A673 (cell line): Measurements from ENCODE around the gene EDAR. TPM values are rescaled to one million over a fixed set of nuclear protein-coding genes. Genes with fewer than 3 reads are reported as not detected.

Experiments
- BruUV-seq: library from RNA; stranded (reverse); fragments of 400-500 nt; replicated peaks from 2 replicates; lab custom pipeline; 2021; lab: Mats Ljungman, UMichigan
- CTCF ChIA-PET: fragments of 300-600 bp; sonication (Branson Sonifier 250); formaldehyde crosslinking; loops from one replicate; lab custom pipeline; 2022; ENCODE audit warnings: antibody characterized with exemption; lab: Charles Lee
- POLR2A ChIA-PET: fragments of 300-600 bp; sonication (Branson Sonifier 250); formaldehyde crosslinking; loops from one replicate; lab custom pipeline; 2022; ENCODE audit warnings: antibody characterized with exemption; ENCODE audit not compliant: low non-redundant PET; lab: Charles Lee
- DNase-seq: peaks from one replicate; pipeline ENCODE4 v3.0.0-alpha.2; 2015; ENCODE audit warnings: low spot score
- H3K27ac ChIP-seq: fragments of 200-600 bp; sonication (generic); 2 replicates; pipeline ENCODE4 v1.5.1; 2016; ENCODE audit warnings: mixed run types, low read depth, mild to moderate bottlenecking, mixed read lengths, antibody characterized with exemption, low read length; ENCODE audit not compliant: poor library complexity, severe bottlenecking
- H3K27me3 ChIP-seq: fragments of 200-600 bp; sonication (generic); replicated peaks from 2 replicates; pipeline ENCODE4 v1.6.1; 2017; ENCODE audit warnings: mixed run types, low read depth, mild to moderate bottlenecking, mixed read lengths, antibody characterized with exemption, low read length; ENCODE audit not compliant: insufficient read depth, poor library complexity
- H3K36me3 ChIP-seq: fragments of 200-600 bp; sonication (generic); 2 replicates; pipeline ENCODE4 v1.6.1; 2016; ENCODE audit warnings: mixed run types, mild to moderate bottlenecking, mixed read lengths, antibody characterized with exemption, low read length; ENCODE audit not compliant: insufficient read depth, poor library complexity, severe bottlenecking
- H3K4me1 ChIP-seq: fragments of 200-600 bp; sonication (generic); 2 replicates; pipeline ENCODE4 v1.6.1; 2017; ENCODE audit warnings: mixed run types, mild to moderate bottlenecking, mixed read lengths, antibody characterized with exemption, low read length; ENCODE audit not compliant: insufficient read depth, poor library complexity, severe bottlenecking
- H3K4me3 ChIP-seq: fragments of 200-600 bp; sonication (generic); 2 replicates; pipeline ENCODE4 v1.5.1; 2016; ENCODE audit warnings: low read depth, mixed run types, mild to moderate bottlenecking, mixed read lengths, low read length; ENCODE audit not compliant: poor library complexity, severe bottlenecking
- H3K9me3 ChIP-seq: fragments of 200-600 bp; sonication (generic); 2 replicates; pipeline ENCODE4 v1.6.1; 2016; ENCODE audit warnings: mixed run types, low read depth, mild to moderate bottlenecking, mixed read lengths, antibody characterized with exemption, low read length; ENCODE audit not compliant: poor library complexity, severe bottlenecking
- EZH2 ChIP-seq: fragments of 200-600 bp; sonication (generic); IDR thresholded peaks from 2 replicates; pipeline ENCODE4 v1.6.1; 2017; ENCODE audit warnings: borderline replicate concordance, low read depth, mild to moderate bottlenecking, mixed read lengths, antibody characterized with exemption, low read length; ENCODE audit not compliant: poor library complexity, severe bottlenecking
- intact Hi-C: fragments of 100-400 bp; cut with micrococcal nuclease; formaldehyde crosslinking; loops from one replicate; pipeline ENCODE4 v1.10.0; 2022; ENCODE audit not compliant: unreplicated experiment
- total RNA-seq: library from RNA; stranded (reverse); gene quantifications from 2 replicates; pipeline ENCODE4 v1.2.3, GENCODE V29; 2021
- TF ChIP-seq, protein P1 (sequence below): fragments of 300-800, 200-600 bp; sonication (generic); conservative IDR thresholded peaks from 2 replicates; pipeline ENCODE4 v1.5.1; 2017; ENCODE audit warnings: low read depth, mild to moderate bottlenecking, antibody characterized with exemption, low read length, moderate library complexity, mixed read lengths

EDAR gene
- total RNA-seq, 1 experiment from 2014 or later = not detected

DNA sequence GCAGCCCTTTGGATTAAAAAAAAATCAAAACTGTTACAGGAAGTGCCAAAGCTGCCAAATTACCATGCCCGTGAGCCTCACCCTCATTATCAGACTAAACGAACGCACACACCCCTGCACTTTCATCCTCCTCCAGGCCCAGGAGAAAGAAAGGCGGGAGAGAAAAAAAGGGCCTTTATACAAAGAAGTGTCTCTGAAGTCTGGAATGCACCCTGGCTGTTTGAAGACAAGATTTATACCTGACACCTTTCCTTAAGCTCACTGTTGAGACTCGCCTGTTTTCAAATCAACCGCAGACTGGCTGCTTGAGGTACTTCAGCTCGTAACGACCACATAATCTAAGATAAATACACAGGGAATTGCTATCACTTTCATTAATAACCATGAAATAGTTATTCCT lies 31.0 kb downstream of the EDAR start:
- TF ChIP-seq, protein P1, sequence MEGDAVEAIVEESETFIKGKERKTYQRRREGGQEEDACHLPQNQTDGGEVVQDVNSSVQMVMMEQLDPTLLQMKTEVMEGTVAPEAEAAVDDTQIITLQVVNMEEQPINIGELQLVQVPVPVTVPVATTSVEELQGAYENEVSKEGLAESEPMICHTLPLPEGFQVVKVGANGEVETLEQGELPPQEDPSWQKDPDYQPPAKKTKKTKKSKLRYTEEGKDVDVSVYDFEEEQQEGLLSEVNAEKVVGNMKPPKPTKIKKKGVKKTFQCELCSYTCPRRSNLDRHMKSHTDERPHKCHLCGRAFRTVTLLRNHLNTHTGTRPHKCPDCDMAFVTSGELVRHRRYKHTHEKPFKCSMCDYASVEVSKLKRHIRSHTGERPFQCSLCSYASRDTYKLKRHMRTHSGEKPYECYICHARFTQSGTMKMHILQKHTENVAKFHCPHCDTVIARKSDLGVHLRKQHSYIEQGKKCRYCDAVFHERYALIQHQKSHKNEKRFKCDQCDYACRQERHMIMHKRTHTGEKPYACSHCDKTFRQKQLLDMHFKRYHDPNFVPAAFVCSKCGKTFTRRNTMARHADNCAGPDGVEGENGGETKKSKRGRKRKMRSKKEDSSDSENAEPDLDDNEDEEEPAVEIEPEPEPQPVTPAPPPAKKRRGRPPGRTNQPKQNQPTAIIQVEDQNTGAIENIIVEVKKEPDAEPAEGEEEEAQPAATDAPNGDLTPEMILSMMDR = no peak
- no peak for TF ChIP-seq EZH2
- no peaks in the 10 kb centered on the region for H3K36me3 ChIP-seq
- H3K27ac ChIP-seq = no peak overlapping the region
- no peaks in the 10 kb centered on the region for H3K9me3 ChIP-seq
- intact Hi-C loops = no loop called here
- H3K27me3 ChIP-seq = no peaks in the 10 kb centered on the region
- ChIA-PET CTCF (no interaction called here), POLR2A (interaction anchor here (0.7 kb wide), 1 partner anchor 10 kb away, joined by 3 read pairs; no protein-coding TSS in a partner anchor)
- H3K4me3 ChIP-seq = no peak overlapping the region
- BruUV-seq = no TSS peak
- DNase-seq = peak; percentile 10
- H3K4me1 ChIP-seq = peaks cover 9% of the 10 kb centered on the region

DNA sequence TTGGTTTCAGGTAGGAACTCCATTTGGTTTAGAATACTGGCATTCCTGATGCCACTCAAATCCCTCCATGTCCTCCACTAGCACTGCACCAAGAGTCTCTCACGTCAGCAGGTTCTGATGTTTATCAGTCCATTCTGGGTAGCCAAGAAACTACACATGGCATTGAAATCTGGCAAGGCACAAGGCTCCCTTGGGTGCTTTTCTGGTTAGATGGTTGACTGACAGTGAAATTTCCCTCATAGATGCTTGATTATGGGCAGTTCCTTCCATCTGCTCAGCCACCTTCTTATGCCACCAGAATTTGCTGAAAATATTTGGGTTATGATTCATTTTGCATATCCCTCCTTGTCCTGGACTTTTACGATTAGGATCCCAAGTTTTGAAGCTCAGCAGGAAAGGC lies 32.6 kb downstream of the EDAR start:
- BruUV-seq = no TSS peak
- intact Hi-C loops = no loop called here
- peaks cover 5% of the 10 kb centered on the region for H3K9me3 ChIP-seq
- CTCF ChIA-PET = no interaction called here
- DNase-seq = no peak
- H3K4me3 ChIP-seq = no peak overlapping the region
- no peaks in the 10 kb centered on the region for H3K36me3 ChIP-seq
- POLR2A ChIA-PET = no interaction called here
- no peak overlapping the region for H3K27ac ChIP-seq
- no peaks in the 10 kb centered on the region for H3K27me3 ChIP-seq
- H3K4me1 ChIP-seq = peaks cover 9% of the 10 kb centered on the region
- TF ChIP-seq EZH2 = no peak
- TF ChIP-seq, protein P1 = no peak

DNA sequence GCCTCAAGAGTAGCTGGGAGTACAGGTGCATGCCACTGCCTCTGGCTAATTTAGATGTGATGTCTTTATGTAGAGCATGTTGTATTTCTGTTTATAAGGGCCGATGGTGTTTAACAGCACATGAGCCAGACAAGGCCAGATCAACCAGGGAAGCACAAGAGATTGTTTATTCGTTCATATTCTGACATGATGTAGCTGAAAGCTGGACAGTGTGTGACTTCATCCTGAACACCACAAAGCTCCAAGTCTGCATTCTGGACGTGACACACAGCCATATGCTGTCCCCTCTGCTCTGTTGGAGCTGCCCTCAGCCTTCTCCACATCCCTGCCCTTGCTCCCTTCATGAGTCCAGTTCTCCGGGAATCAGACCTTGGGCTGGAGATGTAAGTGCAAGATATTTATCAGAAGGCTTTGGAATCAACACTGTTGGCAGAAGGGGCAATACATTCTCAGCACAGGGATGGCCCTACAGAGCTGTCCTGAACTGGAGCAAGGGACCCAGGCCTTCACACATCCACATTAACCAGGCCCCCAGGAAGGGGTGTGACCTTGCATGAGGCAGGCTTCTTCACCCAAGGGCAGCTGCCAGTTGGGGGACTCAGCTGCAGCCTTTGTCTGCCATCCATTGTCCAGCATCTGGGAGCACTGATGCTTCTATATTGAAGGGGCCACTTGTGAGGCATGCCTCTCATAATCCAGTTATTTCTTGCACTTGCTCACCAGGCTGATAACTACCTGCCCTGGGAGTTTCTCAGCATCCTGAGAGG lies 38.5 kb downstream of the EDAR start:
- peaks cover 17% of the 10 kb centered on the region for H3K9me3 ChIP-seq
- H3K4me3 ChIP-seq = no peak overlapping the region
- intact Hi-C loops = no loop called here
- H3K36me3 ChIP-seq = no peaks in the 10 kb centered on the region
- ChIA-PET CTCF (no interaction called here), POLR2A (no interaction called here)
- BruUV-seq = no TSS peak
- no peaks in the 10 kb centered on the region for H3K27me3 ChIP-seq
- DNase-seq = no peak
- no peak overlapping the region for H3K27ac ChIP-seq
- TF ChIP-seq, protein P1 = no peak
- no peak for TF ChIP-seq EZH2
- H3K4me1 ChIP-seq = no peaks in the 10 kb centered on the region
